ES-I3 (cell line): ENCODE results near the gene C2orf78.

ENCODE experiments used
- H3K36me3 ChIP-seq: 2 replicates; pipeline ENCODE4 v1.6.1; 2013; ENCODE audit warnings: mild to moderate bottlenecking, low read length, control low read depth, moderate library complexity; ENCODE audit not compliant: insufficient read depth
- H3K4me1 ChIP-seq: 2 replicates; pipeline ENCODE4 v1.6.1; 2013; ENCODE audit warnings: mild to moderate bottlenecking, control low read depth, low read length; ENCODE audit not compliant: insufficient read depth
- H3K9ac ChIP-seq: 2 replicates; pipeline ENCODE4 v1.6.1; 2013; ENCODE audit warnings: low read depth, mild to moderate bottlenecking, low read length, moderate library complexity
- H3K9me3 ChIP-seq: 2 replicates; pipeline ENCODE4 v1.6.1; 2013; ENCODE audit warnings: mild to moderate bottlenecking, low read length, moderate library complexity; ENCODE audit not compliant: control insufficient read depth, insufficient read depth

C2orf78 gene

GRCh38 chr2:73838889-73839534 lies 55.0 kb downstream of the C2orf78 start:
- H3K36me3 ChIP-seq = no peaks in the 10 kb centered on the region; the same call in 1 of the 2 replicates

GRCh38 chr2:73839653-73840411 lies 55.8 kb downstream of the C2orf78 start:
- Histone ChIP-seq H3K9me3 (no peaks in the 10 kb centered on the region), H3K9ac (no peak overlapping the region), H3K36me3 (peaks cover 2% of the 10 kb centered on the region; the same call in 1 of the 2 replicates), H3K4me1 (no peaks in the 10 kb centered on the region)

More at GRCh38 chr2:73838889-73839534, 55.0 kb downstream of the C2orf78 start:
- Histone ChIP-seq H3K9me3 (no peaks in the 10 kb centered on the region), H3K4me1 (no peaks in the 10 kb centered on the region), H3K9ac (no peak overlapping the region)

GRCh38 chr2:73841912-73842738 lies 58.1 kb downstream of the C2orf78 start:
- peaks cover 8% of the 10 kb centered on the region; the same call in 1 of the 2 replicates for H3K36me3 ChIP-seq
- H3K4me1 ChIP-seq = no peaks in the 10 kb centered on the region
- H3K9ac ChIP-seq = no peak overlapping the region
- H3K9me3 ChIP-seq = no peaks in the 10 kb centered on the region

- Histone ChIP-seq H3K36me3 (peaks cover 13% of the 10 kb centered on the region; the same call in 1 of the 2 replicates), H3K9ac (no peak overlapping the region)
Measured at GRCh38 chr2:73842739-73843019, 58.7 kb downstream of the C2orf78 start.

GRCh38 chr2:73844087-73844486 lies 60.1 kb downstream of the C2orf78 start:
- Histone ChIP-seq H3K36me3 (peaks cover 17% of the 10 kb centered on the region; the same call in 1 of the 2 replicates), H3K4me1 (no peaks in the 10 kb centered on the region), H3K9ac (no peak overlapping the region), H3K9me3 (no peaks in the 10 kb centered on the region)

More at GRCh38 chr2:73842739-73843019, 58.7 kb downstream of the C2orf78 start:
- no peaks in the 10 kb centered on the region for H3K9me3 ChIP-seq
- no peaks in the 10 kb centered on the region for H3K4me1 ChIP-seq

DNA sequence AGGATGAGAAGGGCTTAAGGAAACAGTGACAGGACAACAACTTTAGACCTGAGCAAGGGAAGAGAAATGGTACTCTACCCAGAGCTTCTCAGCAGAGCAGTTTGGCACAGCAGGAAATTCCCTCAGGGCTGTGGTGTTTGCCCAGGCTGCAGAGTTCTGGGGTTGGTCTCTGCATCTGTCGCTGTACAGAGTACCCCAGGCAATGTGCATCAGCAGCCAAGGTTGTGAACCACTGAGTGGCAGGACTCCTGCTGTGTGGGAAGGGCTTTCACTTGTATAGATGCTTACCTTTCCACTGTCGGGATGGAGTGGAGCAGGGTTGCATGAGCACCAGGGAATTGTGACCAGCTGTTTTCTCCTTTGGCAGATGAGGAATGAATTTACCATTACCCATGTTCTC lies 66.0 kb downstream of the C2orf78 start:
- Histone ChIP-seq H3K4me1 (no peaks in the 10 kb centered on the region; the same call in 1 of the 2 replicates), H3K9ac (no peak overlapping the region), H3K36me3 (peaks cover 27% of the 10 kb centered on the region), H3K9me3 (no peaks in the 10 kb centered on the region)

DNA sequence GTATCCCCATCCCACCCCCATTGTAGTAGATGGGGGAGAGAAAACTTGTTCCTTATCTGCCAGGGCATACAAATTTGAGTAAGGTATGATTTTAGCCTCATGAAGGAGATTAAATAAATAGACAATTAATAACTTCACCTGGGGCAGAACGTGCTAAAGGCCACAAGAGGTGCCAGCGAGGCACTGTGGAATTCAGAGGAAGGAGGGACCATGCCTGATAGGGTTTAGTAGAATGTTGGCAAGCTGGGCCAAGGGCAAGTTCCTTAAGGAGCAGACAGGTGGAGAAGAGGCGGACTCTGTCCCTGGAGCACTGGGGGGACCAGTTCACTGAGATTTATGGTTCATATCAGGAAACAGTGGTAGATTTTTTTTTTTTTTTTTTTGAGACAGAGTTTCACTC lies 67.3 kb downstream of the C2orf78 start:
- H3K9me3 ChIP-seq = no peaks in the 10 kb centered on the region
- H3K9ac ChIP-seq = no peak overlapping the region
- H3K36me3 ChIP-seq = peaks cover 28% of the 10 kb centered on the region
- no peaks in the 10 kb centered on the region; the same call in 1 of the 2 replicates for H3K4me1 ChIP-seq

DNA sequence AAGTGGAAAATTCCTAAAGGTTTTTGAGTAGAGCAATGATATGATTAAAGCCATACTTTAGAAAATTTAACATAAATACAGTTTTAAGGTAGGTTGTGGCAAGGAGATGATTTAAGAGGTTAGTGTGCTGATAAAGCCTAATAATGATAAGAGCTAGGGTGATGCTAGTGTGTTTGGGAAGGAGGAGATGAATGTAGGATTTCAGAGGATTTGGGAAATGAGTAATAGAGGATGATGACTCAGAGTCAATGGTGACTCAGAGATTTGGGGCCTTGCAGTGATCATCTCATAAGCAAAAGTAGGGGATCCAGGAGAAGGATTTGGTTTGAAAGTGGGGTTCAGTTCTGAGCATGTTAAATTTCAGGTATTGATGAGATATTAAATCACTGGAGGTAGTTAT lies 68.0 kb downstream of the C2orf78 start:
- Histone ChIP-seq H3K9ac (no peak overlapping the region), H3K9me3 (no peaks in the 10 kb centered on the region), H3K4me1 (no peaks in the 10 kb centered on the region; the same call in 1 of the 2 replicates), H3K36me3 (peaks cover 31% of the 10 kb centered on the region)

DNA sequence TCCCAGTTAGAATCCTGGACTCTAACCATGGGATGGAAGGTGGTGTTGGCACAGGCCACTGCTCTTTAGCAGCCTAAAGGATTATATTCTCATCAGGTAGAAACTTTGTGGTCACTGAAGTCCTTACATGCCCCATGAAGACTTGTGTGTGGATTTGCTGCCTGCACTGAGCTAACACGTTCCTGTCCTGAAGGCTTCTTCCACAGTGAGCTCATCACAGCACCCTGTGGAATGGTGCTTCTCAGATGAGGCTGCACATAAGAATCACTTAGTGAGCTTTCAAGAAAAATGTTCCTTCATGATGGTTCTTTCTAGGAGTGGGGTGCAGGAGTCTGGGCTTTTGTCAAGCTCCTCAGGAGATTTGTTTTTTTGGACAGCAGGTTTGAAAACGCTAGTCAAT lies 71.5 kb downstream of the C2orf78 start:
- H3K36me3 ChIP-seq = peaks cover 31% of the 10 kb centered on the region
- H3K9ac ChIP-seq = no peak overlapping the region

DNA sequence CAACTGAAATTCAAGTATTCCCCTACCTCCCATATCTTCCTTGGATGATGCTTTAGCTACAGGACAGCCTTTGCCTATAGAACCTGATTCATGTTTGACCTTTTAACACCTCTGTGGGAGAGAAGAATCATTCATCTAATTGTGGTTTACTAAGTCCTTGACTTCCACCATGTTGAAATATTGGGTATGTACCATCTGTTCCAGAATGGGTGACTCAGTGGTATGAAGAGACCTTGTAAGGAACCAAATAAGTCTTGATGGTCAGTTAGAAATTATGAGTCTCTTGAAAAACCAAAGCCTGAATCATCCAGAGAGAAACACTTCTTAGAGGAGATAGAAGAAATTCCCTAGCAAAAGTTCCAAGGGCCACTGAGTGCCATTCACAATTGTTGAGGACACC lies 72.2 kb downstream of the C2orf78 start:
- Histone ChIP-seq H3K4me1 (no peaks in the 10 kb centered on the region; the same call in 1 of the 2 replicates), H3K9ac (no peak overlapping the region), H3K36me3 (peaks cover 35% of the 10 kb centered on the region), H3K9me3 (no peaks in the 10 kb centered on the region)

More for the DNA sequence above, 71.5 kb downstream of the C2orf78 start:
- H3K9me3 ChIP-seq = no peaks in the 10 kb centered on the region
- H3K4me1 ChIP-seq = no peaks in the 10 kb centered on the region; the same call in 1 of the 2 replicates

GRCh38 chr2:73859721-73860586 lies 76.0 kb downstream of the C2orf78 start:
- H3K9me3 ChIP-seq = no peaks in the 10 kb centered on the region
- no peak overlapping the region for H3K9ac ChIP-seq
- H3K36me3 ChIP-seq = peaks cover 46% of the 10 kb centered on the region
- no peaks in the 10 kb centered on the region for H3K4me1 ChIP-seq

- Histone ChIP-seq H3K9me3 (no peaks in the 10 kb centered on the region), H3K9ac (no peak overlapping the region), H3K36me3 (peaks cover 40% of the 10 kb centered on the region), H3K4me1 (no peaks in the 10 kb centered on the region)
Measured at GRCh38 chr2:73862987-73863386, 79.0 kb downstream of the C2orf78 start.
